ENCODE results near the gene TFAP2E. TPM values are rescaled to one million over a fixed set of nuclear protein-coding genes. Genes with fewer than 3 reads are reported as not detected.

TFAP2E gene
- total and polyA plus RNA-seq, 4 donors: 0.07 to 0.21 (median 0.09) TPM

DNA sequence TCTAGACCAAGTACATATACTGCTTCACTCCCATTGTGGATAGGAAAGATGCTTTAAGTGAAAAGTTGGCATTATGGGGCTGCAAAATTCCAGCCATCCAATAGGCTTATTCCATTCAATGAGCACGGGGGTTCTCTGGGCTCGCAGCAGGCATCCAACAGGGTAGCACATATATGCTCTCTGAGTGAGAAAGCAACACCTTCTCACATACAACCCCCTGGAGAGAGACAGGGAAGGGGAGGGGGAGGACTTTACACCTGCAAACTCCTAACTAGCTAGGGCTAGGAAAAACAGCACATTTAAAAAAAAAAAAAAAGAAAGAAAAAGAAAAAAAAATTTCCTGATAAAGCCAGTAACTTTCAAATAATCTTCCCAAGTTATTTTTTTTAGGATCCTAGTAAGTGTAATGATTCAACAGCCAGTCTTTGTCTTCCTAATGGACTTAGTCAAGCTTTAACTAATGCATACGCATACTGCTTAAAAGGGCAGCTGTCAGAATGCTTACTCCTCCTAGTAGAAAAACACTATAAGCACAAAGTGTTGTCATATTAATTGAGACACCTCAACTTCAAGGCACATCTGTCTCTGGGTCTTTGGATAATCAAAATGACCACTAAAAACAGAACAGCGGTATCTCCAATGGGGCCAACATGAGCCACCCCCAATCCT, 49.5 kb downstream of the TFAP2E start:
- Histone ChIP-seq H3K4me1 (ENCODE audit: control insufficient read depth in 4 of 4, insufficient read depth in 4 of 4, low read length in 3 of 4) (no peaks in the 10 kb centered on the region), H3K36me3 (ENCODE audit: control insufficient read depth in 4 of 4, insufficient read depth in 3 of 4, low read depth in 1 of 4, low read length in 3 of 4) (peaks cover 11 to 27% (median 13%) of the 10 kb centered on the region in 4 donors), H3K27me3 (ENCODE audit: control insufficient read depth in 4 of 4, insufficient read depth in 4 of 4, low read length in 3 of 4) (no peaks in the 10 kb centered on the region), H3K9ac (ENCODE audit: low read depth in 1 of 2, low read length in 2 of 2) (no peak overlapping the region), H3K9me3 (ENCODE audit: control insufficient read depth in 4 of 4, low read length in 3 of 4) (no peaks in the 10 kb centered on the region), H3K27ac (ENCODE audit: low read depth in 1 of 2, low read length in 2 of 2) (no peak overlapping the region), H3K4me3 (ENCODE audit: low read depth in 1 of 3, low read length in 3 of 3) (no peak overlapping the region)
- TF ChIP-seq YY1 (IDR thresholded peaks at IDR 0.05) (no peak), HNF4A (conservative IDR thresholded peaks at IDR 0.05) (no peak), SP1 (IDR thresholded peaks at IDR 0.05) (no peak), EGR1 (IDR thresholded peaks at IDR 0.05; ENCODE audit: low read depth in 2 of 2) (no peak), FOXA2 (IDR thresholded peaks at IDR 0.05) (no peak), RAD21 (IDR thresholded peaks at IDR 0.05) (no peak), JUND (IDR thresholded peaks at IDR 0.05) (no peak), HNF4G (IDR thresholded peaks at IDR 0.05) (no peak), NR2F2 (IDR thresholded peaks at IDR 0.05) (no peak), RXRA (IDR thresholded peaks at IDR 0.05) (no peak), TAF1 (conservative IDR thresholded peaks at IDR 0.05) (no peak), GABPA (IDR thresholded peaks at IDR 0.05 in 1 of 2, conservative IDR thresholded peaks at IDR 0.05 in 1 of 2) (no peak)
- TF ChIP-seq, protein P1, sequence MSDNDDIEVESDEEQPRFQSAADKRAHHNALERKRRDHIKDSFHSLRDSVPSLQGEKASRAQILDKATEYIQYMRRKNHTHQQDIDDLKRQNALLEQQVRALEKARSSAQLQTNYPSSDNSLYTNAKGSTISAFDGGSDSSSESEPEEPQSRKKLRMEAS (IDR thresholded peaks at IDR 0.05): no peak
- TF ChIP-seq, protein P2, sequence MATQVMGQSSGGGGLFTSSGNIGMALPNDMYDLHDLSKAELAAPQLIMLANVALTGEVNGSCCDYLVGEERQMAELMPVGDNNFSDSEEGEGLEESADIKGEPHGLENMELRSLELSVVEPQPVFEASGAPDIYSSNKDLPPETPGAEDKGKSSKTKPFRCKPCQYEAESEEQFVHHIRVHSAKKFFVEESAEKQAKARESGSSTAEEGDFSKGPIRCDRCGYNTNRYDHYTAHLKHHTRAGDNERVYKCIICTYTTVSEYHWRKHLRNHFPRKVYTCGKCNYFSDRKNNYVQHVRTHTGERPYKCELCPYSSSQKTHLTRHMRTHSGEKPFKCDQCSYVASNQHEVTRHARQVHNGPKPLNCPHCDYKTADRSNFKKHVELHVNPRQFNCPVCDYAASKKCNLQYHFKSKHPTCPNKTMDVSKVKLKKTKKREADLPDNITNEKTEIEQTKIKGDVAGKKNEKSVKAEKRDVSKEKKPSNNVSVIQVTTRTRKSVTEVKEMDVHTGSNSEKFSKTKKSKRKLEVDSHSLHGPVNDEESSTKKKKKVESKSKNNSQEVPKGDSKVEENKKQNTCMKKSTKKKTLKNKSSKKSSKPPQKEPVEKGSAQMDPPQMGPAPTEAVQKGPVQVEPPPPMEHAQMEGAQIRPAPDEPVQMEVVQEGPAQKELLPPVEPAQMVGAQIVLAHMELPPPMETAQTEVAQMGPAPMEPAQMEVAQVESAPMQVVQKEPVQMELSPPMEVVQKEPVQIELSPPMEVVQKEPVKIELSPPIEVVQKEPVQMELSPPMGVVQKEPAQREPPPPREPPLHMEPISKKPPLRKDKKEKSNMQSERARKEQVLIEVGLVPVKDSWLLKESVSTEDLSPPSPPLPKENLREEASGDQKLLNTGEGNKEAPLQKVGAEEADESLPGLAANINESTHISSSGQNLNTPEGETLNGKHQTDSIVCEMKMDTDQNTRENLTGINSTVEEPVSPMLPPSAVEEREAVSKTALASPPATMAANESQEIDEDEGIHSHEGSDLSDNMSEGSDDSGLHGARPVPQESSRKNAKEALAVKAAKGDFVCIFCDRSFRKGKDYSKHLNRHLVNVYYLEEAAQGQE (IDR thresholded peaks at IDR 0.05): no peak
- TF ChIP-seq, protein P3, sequence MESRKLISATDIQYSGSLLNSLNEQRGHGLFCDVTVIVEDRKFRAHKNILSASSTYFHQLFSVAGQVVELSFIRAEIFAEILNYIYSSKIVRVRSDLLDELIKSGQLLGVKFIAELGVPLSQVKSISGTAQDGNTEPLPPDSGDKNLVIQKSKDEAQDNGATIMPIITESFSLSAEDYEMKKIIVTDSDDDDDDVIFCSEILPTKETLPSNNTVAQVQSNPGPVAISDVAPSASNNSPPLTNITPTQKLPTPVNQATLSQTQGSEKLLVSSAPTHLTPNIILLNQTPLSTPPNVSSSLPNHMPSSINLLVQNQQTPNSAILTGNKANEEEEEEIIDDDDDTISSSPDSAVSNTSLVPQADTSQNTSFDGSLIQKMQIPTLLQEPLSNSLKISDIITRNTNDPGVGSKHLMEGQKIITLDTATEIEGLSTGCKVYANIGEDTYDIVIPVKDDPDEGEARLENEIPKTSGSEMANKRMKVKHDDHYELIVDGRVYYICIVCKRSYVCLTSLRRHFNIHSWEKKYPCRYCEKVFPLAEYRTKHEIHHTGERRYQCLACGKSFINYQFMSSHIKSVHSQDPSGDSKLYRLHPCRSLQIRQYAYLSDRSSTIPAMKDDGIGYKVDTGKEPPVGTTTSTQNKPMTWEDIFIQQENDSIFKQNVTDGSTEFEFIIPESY (IDR thresholded peaks at IDR 0.05): no peak
- no peak for DNase-seq (ENCODE audit: low spot score)
- 97% methylated on average over 4 of the region's 4 CpGs for WGBS

DNA sequence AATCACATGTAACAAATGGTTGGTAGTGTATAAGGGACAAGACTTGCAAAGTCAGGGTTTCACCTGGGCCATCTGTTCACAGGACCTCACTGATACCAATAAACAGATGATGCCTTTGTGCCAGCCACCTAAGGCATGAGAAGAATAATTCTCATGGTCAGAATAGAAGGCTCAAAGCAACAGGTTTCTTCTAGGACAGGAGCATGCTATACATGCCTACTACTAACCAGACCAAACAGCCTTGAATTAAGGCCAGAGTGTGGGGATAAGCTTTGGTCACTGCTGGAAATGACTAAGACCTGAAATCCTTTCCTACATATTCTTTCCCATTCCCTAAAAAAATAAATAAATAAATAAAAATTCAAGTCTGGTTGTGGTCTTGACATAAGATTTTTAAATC, 50.7 kb downstream of the TFAP2E start:
- Histone ChIP-seq H3K27me3 (ENCODE audit: control insufficient read depth in 4 of 4, insufficient read depth in 4 of 4, low read length in 3 of 4) (no peaks in the 10 kb centered on the region), H3K36me3 (ENCODE audit: control insufficient read depth in 4 of 4, insufficient read depth in 3 of 4, low read depth in 1 of 4, low read length in 3 of 4) (peaks cover 11 to 25% (median 13%) of the 10 kb centered on the region in 4 donors)
- TF ChIP-seq YY1 (IDR thresholded peaks at IDR 0.05) (no peak), RXRA (IDR thresholded peaks at IDR 0.05) (no peak), GABPA (IDR thresholded peaks at IDR 0.05 in 1 of 2, conservative IDR thresholded peaks at IDR 0.05 in 1 of 2) (no peak), JUND (IDR thresholded peaks at IDR 0.05) (no peak), TAF1 (conservative IDR thresholded peaks at IDR 0.05) (no peak), FOXA2 (IDR thresholded peaks at IDR 0.05) (no peak), HNF4A (conservative IDR thresholded peaks at IDR 0.05) (no peak), SP1 (IDR thresholded peaks at IDR 0.05) (no peak), EGR1 (IDR thresholded peaks at IDR 0.05; ENCODE audit: low read depth in 2 of 2) (no peak), RAD21 (IDR thresholded peaks at IDR 0.05) (no peak)
- TF ChIP-seq, protein P1 (IDR thresholded peaks at IDR 0.05): no peak
- TF ChIP-seq, protein P4, sequence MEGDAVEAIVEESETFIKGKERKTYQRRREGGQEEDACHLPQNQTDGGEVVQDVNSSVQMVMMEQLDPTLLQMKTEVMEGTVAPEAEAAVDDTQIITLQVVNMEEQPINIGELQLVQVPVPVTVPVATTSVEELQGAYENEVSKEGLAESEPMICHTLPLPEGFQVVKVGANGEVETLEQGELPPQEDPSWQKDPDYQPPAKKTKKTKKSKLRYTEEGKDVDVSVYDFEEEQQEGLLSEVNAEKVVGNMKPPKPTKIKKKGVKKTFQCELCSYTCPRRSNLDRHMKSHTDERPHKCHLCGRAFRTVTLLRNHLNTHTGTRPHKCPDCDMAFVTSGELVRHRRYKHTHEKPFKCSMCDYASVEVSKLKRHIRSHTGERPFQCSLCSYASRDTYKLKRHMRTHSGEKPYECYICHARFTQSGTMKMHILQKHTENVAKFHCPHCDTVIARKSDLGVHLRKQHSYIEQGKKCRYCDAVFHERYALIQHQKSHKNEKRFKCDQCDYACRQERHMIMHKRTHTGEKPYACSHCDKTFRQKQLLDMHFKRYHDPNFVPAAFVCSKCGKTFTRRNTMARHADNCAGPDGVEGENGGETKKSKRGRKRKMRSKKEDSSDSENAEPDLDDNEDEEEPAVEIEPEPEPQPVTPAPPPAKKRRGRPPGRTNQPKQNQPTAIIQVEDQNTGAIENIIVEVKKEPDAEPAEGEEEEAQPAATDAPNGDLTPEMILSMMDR (IDR thresholded peaks at IDR 0.05; ENCODE audit: low read depth, low read length, missing input control): no peak
- TF ChIP-seq, protein P3 (IDR thresholded peaks at IDR 0.05): no peak
- TF ChIP-seq, protein P2 (IDR thresholded peaks at IDR 0.05): no peak

More for the DNA sequence above, 50.7 kb downstream of the TFAP2E start:
- H3K4me3 ChIP-seq (ENCODE audit: low read depth in 1 of 3, low read length in 3 of 3): no peak overlapping the region
- DNase-seq (ENCODE audit: low spot score): no peak
- H3K4me1 ChIP-seq (ENCODE audit: control insufficient read depth in 4 of 4, insufficient read depth in 4 of 4, low read length in 3 of 4): peaks cover 0 to under 1% (median 0%) of the 10 kb centered on the region in 4 donors
- H3K9ac ChIP-seq (ENCODE audit: low read depth in 1 of 2, low read length in 2 of 2): no peak overlapping the region
- no peak overlapping the region for H3K27ac ChIP-seq (ENCODE audit: low read depth in 1 of 2, low read length in 2 of 2)
- H3K9me3 ChIP-seq (ENCODE audit: control insufficient read depth in 4 of 4, low read length in 3 of 4): no peaks in the 10 kb centered on the region
